ENCODE results near the gene BCL2.

BCL2 gene

DNA sequence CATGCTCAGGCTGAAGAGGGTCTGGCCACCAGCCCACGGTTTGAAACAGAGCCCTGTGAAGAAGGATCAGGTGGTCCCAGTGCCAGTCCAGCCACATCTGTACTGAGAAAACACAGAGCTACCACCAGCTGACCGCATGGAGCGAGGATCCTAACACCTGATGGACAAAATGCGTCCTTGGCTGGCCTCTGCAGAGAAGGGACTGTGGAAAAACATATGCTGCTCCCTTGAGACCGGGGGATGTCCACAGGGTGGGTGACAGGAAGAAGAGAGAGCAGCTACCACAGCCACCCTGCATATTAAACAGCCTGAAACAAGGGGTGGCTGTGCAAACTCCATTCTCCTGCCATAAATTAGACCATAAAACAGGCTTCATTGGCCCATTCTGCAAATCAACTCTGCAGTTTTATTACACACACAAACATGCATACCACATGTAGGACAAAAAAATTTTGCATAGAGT lies 137.2 kb downstream of the BCL2 start:
- no peak for TF ChIP-seq CREB5 (CRISPR knock-in tag; IDR thresholded peaks at IDR 0.05; ENCODE audit: low read depth)
- no peak for TF ChIP-seq ZNF565 (CRISPR knock-in tag; conservative IDR thresholded peaks at IDR 0.05; ENCODE audit: low read depth)
- TF ChIP-seq ZC3H10 (CRISPR knock-in tag; IDR thresholded peaks at IDR 0.05), result no peak
- TF ChIP-seq ZNF70 (CRISPR knock-in tag; IDR thresholded peaks at IDR 0.05), result no peak
- no peak for TF ChIP-seq BACH2 (CRISPR knock-in tag; IDR thresholded peaks at IDR 0.05; ENCODE audit: borderline replicate concordance)
- TF ChIP-seq POU6F1 (CRISPR knock-in tag; IDR thresholded peaks at IDR 0.05; ENCODE audit: borderline replicate concordance, low read depth), result no peak
- no peak for TF ChIP-seq CSDC2 (CRISPR knock-in tag; IDR thresholded peaks at IDR 0.05)
- no peak for TF ChIP-seq ZNF8 (CRISPR knock-in tag; IDR thresholded peaks at IDR 0.05)
- TF ChIP-seq GLIS3 (CRISPR knock-in tag; IDR thresholded peaks at IDR 0.05), result no peak
- no peak for TF ChIP-seq TOX (CRISPR knock-in tag; IDR thresholded peaks at IDR 0.05; ENCODE audit: borderline replicate concordance)
- no peak for TF ChIP-seq TSHZ2 (CRISPR knock-in tag; IDR thresholded peaks at IDR 0.05)
- TF ChIP-seq OSR1 (CRISPR knock-in tag; IDR thresholded peaks at IDR 0.05), result no peak
- TF ChIP-seq RARB (CRISPR knock-in tag; IDR thresholded peaks at IDR 0.05), result no peak
- no peak for TF ChIP-seq ESRRG (CRISPR knock-in tag; IDR thresholded peaks at IDR 0.05)
- TF ChIP-seq ARNTL (CRISPR knock-in tag; IDR thresholded peaks at IDR 0.05; ENCODE audit: borderline replicate concordance, low read depth), result no peak
- TF ChIP-seq ZFP3 (CRISPR knock-in tag; IDR thresholded peaks at IDR 0.05), result no peak
- TF ChIP-seq ISL1 (CRISPR knock-in tag; IDR thresholded peaks at IDR 0.05), result no peak
- TF ChIP-seq, protein P1, sequence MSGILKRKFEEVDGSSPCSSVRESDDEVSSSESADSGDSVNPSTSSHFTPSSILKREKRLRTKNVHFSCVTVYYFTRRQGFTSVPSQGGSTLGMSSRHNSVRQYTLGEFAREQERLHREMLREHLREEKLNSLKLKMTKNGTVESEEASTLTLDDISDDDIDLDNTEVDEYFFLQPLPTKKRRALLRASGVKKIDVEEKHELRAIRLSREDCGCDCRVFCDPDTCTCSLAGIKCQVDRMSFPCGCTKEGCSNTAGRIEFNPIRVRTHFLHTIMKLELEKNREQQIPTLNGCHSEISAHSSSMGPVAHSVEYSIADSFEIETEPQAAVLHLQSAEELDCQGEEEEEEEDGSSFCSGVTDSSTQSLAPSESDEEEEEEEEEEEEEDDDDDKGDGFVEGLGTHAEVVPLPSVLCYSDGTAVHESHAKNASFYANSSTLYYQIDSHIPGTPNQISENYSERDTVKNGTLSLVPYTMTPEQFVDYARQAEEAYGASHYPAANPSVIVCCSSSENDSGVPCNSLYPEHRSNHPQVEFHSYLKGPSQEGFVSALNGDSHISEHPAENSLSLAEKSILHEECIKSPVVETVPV (CRISPR knock-in tag; IDR thresholded peaks at IDR 0.05), result no peak
- no peak for TF ChIP-seq SNAI2 (CRISPR knock-in tag; IDR thresholded peaks at IDR 0.05)
- TF ChIP-seq, protein P2, sequence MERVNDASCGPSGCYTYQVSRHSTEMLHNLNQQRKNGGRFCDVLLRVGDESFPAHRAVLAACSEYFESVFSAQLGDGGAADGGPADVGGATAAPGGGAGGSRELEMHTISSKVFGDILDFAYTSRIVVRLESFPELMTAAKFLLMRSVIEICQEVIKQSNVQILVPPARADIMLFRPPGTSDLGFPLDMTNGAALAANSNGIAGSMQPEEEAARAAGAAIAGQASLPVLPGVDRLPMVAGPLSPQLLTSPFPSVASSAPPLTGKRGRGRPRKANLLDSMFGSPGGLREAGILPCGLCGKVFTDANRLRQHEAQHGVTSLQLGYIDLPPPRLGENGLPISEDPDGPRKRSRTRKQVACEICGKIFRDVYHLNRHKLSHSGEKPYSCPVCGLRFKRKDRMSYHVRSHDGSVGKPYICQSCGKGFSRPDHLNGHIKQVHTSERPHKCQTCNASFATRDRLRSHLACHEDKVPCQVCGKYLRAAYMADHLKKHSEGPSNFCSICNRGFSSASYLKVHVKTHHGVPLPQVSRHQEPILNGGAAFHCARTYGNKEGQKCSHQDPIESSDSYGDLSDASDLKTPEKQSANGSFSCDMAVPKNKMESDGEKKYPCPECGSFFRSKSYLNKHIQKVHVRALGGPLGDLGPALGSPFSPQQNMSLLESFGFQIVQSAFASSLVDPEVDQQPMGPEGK (CRISPR knock-in tag; IDR thresholded peaks at IDR 0.05; ENCODE audit: borderline replicate concordance), result no peak
- ATAC-seq, result no peak

DNA sequence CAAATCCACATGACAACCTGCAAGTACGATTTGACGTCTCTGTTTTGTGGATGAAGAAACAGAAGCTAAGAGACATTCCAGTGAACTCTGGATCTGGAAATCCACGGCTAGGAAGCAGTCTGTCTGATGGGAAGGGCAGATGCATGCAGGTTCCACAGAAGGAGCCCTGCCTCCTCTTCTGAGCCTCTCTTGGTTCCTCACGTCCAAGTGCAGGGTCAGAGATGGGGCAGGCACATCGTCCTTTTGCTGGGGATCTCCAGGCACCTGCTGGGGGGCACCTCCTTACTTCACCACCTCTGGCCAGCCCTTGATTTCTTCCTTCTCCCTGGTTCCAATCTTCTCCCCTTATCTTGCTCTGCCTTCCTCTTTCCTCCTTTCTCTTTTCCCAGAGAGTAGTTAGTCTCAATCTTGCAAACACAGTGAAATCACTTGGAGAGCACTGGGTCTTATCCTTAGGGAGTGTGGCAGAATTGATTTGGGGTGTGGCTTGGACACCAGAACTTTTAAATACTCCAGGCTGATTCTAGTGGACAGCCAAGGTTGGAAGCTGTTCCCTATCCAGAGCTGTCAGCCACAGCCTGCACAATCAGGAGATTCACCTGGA lies 137.8 kb downstream of the BCL2 start:
- no peak for ATAC-seq
- TF ChIP-seq, protein P2 (CRISPR knock-in tag; IDR thresholded peaks at IDR 0.05; ENCODE audit: borderline replicate concordance), result no peak
- TF ChIP-seq ESRRG (CRISPR knock-in tag; IDR thresholded peaks at IDR 0.05) (no peak), BACH2 (CRISPR knock-in tag; IDR thresholded peaks at IDR 0.05; ENCODE audit: borderline replicate concordance) (no peak), ZNF565 (CRISPR knock-in tag; conservative IDR thresholded peaks at IDR 0.05; ENCODE audit: low read depth) (no peak), ZFP3 (CRISPR knock-in tag; IDR thresholded peaks at IDR 0.05) (no peak), OSR1 (CRISPR knock-in tag; IDR thresholded peaks at IDR 0.05) (no peak), RARB (CRISPR knock-in tag; IDR thresholded peaks at IDR 0.05) (no peak), PPARA (CRISPR knock-in tag; IDR thresholded peaks at IDR 0.05; ENCODE audit: borderline replicate concordance) (no peak), TCF4 (CRISPR knock-in tag; IDR thresholded peaks at IDR 0.05; ENCODE audit: borderline replicate concordance) (no peak), GLIS3 (CRISPR knock-in tag; IDR thresholded peaks at IDR 0.05) (no peak)
- TF ChIP-seq, protein P1 (CRISPR knock-in tag; IDR thresholded peaks at IDR 0.05), result no peak

Measured in SK-N-SH treated with all-trans-retinoic acid at 6 μM for 48 hours (cell line).